Rectal smooth muscle tissue (tissue), 1 donor: ENCODE data around the gene SLC36A1.

Experiments used
- H3K27ac ChIP-seq: one replicate; pipeline ENCODE4 v1.7.0; 2013; ENCODE audit warnings: low read depth, low read length, inconsistent platforms
- H3K27me3 ChIP-seq: one replicate; pipeline ENCODE4 v1.7.0; 2013; ENCODE audit warnings: low read length; ENCODE audit not compliant: control insufficient read depth, insufficient read depth
- H3K36me3 ChIP-seq: one replicate; pipeline ENCODE4 v1.7.0; 2013; ENCODE audit warnings: low read length; ENCODE audit not compliant: control insufficient read depth, insufficient read depth
- H3K4me1 ChIP-seq: one replicate; pipeline ENCODE4 v1.7.0; 2013; ENCODE audit warnings: low read length; ENCODE audit not compliant: control insufficient read depth, insufficient read depth
- H3K4me3 ChIP-seq: one replicate; pipeline ENCODE4 v1.7.0; 2013; ENCODE audit warnings: low read length
- H3K9ac ChIP-seq: one replicate; pipeline ENCODE4 v1.7.0; 2013; ENCODE audit warnings: low read length

SLC36A1 gene

GRCh38 chr5:151528996-151529395 is 81.6 kb downstream of the SLC36A1 start:
- Histone ChIP-seq H3K9ac (no peak overlapping the region), H3K36me3 (no peaks in the 10 kb centered on the region), H3K4me1 (no peaks in the 10 kb centered on the region), H3K4me3 (no peak overlapping the region), H3K27me3 (no peaks in the 10 kb centered on the region), H3K27ac (no peak overlapping the region)

- Histone ChIP-seq H3K27me3 (no peaks in the 10 kb centered on the region), H3K36me3 (no peaks in the 10 kb centered on the region), H3K9ac (no peak overlapping the region), H3K4me1 (no peaks in the 10 kb centered on the region), H3K4me3 (no peak overlapping the region), H3K27ac (no peak overlapping the region)
Measured at GRCh38 chr5:151531581-151531980, 84.2 kb downstream of the SLC36A1 start.

- no peaks in the 10 kb centered on the region for H3K4me1 ChIP-seq
- no peak overlapping the region for H3K9ac ChIP-seq
- no peaks in the 10 kb centered on the region for H3K36me3 ChIP-seq
- no peak overlapping the region for H3K4me3 ChIP-seq
- no peak overlapping the region for H3K27ac ChIP-seq
- H3K27me3 ChIP-seq: no peaks in the 10 kb centered on the region
Measured at GRCh38 chr5:151532416-151532815, 85.0 kb downstream of the SLC36A1 start.

GRCh38 chr5:151534350-151534749 is 86.9 kb downstream of the SLC36A1 start:
- Histone ChIP-seq H3K4me1 (no peaks in the 10 kb centered on the region), H3K36me3 (no peaks in the 10 kb centered on the region)

GRCh38 chr5:151537044-151537443 is 89.6 kb downstream of the SLC36A1 start:
- H3K36me3 ChIP-seq: no peaks in the 10 kb centered on the region
- no peaks in the 10 kb centered on the region for H3K27me3 ChIP-seq
- H3K9ac ChIP-seq: no peak overlapping the region
- H3K27ac ChIP-seq: no peak overlapping the region
- H3K4me3 ChIP-seq: no peak overlapping the region
- H3K4me1 ChIP-seq: no peaks in the 10 kb centered on the region

More at GRCh38 chr5:151534350-151534749, 86.9 kb downstream of the SLC36A1 start:
- no peak overlapping the region for H3K4me3 ChIP-seq
- no peak overlapping the region for H3K9ac ChIP-seq
- H3K27me3 ChIP-seq: no peaks in the 10 kb centered on the region
- no peak overlapping the region for H3K27ac ChIP-seq

GRCh38 chr5:151541571-151541970 is 94.2 kb downstream of the SLC36A1 start:
- Histone ChIP-seq H3K4me1 (no peaks in the 10 kb centered on the region), H3K27ac (no peak overlapping the region), H3K4me3 (no peak overlapping the region), H3K27me3 (no peaks in the 10 kb centered on the region), H3K36me3 (no peaks in the 10 kb centered on the region), H3K9ac (no peak overlapping the region)
